BJ (cell line): ENCODE measurements around the gene PIR. TPM values are rescaled to one million over a fixed set of nuclear protein-coding genes. Genes with fewer than 3 reads are reported as not detected.
A peak's percentile ranks its signal among the peaks of the same experiment; 100 is the strongest.

Experiments used
- CTCF ChIA-PET: fragments of 350-600 bp; formaldehyde crosslinking; extraction: SDS; loops from one replicate; lab custom pipeline; 2021; ENCODE audit warnings: antibody characterized with exemption, inconsistent platforms; lab: Yijun Ruan, JAX
- POLR2A ChIA-PET: fragments of 300-600 bp; sonication (Branson Sonifier 250); formaldehyde crosslinking; extraction: SDS; loops from one replicate; lab custom pipeline; 2021; ENCODE audit warnings: antibody characterized with exemption; lab: Charles Lee
- DNase-seq: peaks from one replicate; pipeline ENCODE4 v3.0.0-alpha.2; 2011; ENCODE audit warnings: low read depth
- H3K27me3 ChIP-seq: 2 replicates; pipeline ENCODE4 v1.6.0; 2011; ENCODE audit warnings: low read length; ENCODE audit not compliant: control insufficient read depth, insufficient read depth
- H3K36me3 ChIP-seq: 2 replicates; pipeline ENCODE4 v1.5.1; 2011; ENCODE audit warnings: low read length; ENCODE audit not compliant: control insufficient read depth, insufficient read depth
- H3K4me3 ChIP-seq: 2 replicates; pipeline ENCODE4 v1.5.1; 2011; ENCODE audit warnings: low read depth, mild to moderate bottlenecking, control low read depth, low read length
- CTCF ChIP-seq: IDR thresholded peaks from 2 replicates; pipeline ENCODE4 v1.5.1; 2011; ENCODE audit warnings: low read depth, mild to moderate bottlenecking, control low read depth, inconsistent platforms, low read length, moderate library complexity; ENCODE audit not compliant: insufficient read depth
- polyA plus RNA-seq: library from polyadenylated mRNA; depleted of rRNA; stranded (reverse); fragments of >200 nt; gene quantifications from 2 replicates; pipeline ENCODE4 v1.2.3, GENCODE V29; 2011

PIR gene
- polyA plus RNA-seq, 1 experiment, result 11.7 TPM

GRCh38 chrX:15469613-15470012 is 23.5 kb downstream of the PIR start:
- CTCF ChIA-PET, result interaction anchor here (1.0 to 7.9 kb wide), 6 partner anchors 12 to 170 kb away, joined by 3 to 172 read pairs (median 3); no protein-coding TSS in a partner anchor
- Histone ChIP-seq H3K27me3 (no peaks in the 10 kb centered on the region), H3K4me3 (no peak overlapping the region), H3K36me3 (no peaks in the 10 kb centered on the region)
- DNase-seq, result no peak
- POLR2A ChIA-PET, result no interaction called here
- TF ChIP-seq CTCF, result no peak

GRCh38 chrX:15468036-15468435 is 25.1 kb downstream of the PIR start:
- TF ChIP-seq CTCF, result peak; percentile 39
- Histone ChIP-seq H3K27me3 (no peaks in the 10 kb centered on the region), H3K4me3 (no peak overlapping the region), H3K36me3 (no peaks in the 10 kb centered on the region)
- ChIA-PET CTCF (interaction anchor here (0.6 to 7.9 kb wide), 12 partner anchors 13 to 208 kb away, joined by 3 to 172 read pairs (median 3); no protein-coding TSS in a partner anchor), POLR2A (no interaction called here)
- DNase-seq, result peak; percentile 12

GRCh38 chrX:15465896-15466651 is 27.1 kb downstream of the PIR start:
- H3K36me3 ChIP-seq, result no peaks in the 10 kb centered on the region
- no peak overlapping the region for H3K4me3 ChIP-seq
- 0 out of 2 replicates have a peak, but pooled peaks have one; percentile 19 for TF ChIP-seq CTCF
- POLR2A ChIA-PET, result no interaction called here
- CTCF ChIA-PET, result interaction anchor here (1.0 to 7.9 kb wide), 2 partner anchors 116 to 166 kb away, joined by 4 to 172 read pairs; no protein-coding TSS in a partner anchor
- H3K27me3 ChIP-seq, result no peaks in the 10 kb centered on the region
- DNase-seq, result no peak

- TF ChIP-seq CTCF, result no peak
- H3K36me3 ChIP-seq, result no peaks in the 10 kb centered on the region
- no peak overlapping the region for H3K4me3 ChIP-seq
- ChIA-PET CTCF (interaction anchor here (7.9 kb wide), 1 partner anchor 115 kb away, joined by 172 read pairs; no protein-coding TSS in a partner anchor), POLR2A (no interaction called here)
- DNase-seq, result peak; percentile 54
- H3K27me3 ChIP-seq, result no peaks in the 10 kb centered on the region
Observed at GRCh38 chrX:15465347-15465746, 27.8 kb downstream of the PIR start.

GRCh38 chrX:15464704-15465103 is 28.4 kb downstream of the PIR start:
- no peaks in the 10 kb centered on the region for H3K27me3 ChIP-seq
- POLR2A ChIA-PET, result no interaction called here
- no peaks in the 10 kb centered on the region for H3K36me3 ChIP-seq
- no peak overlapping the region for H3K4me3 ChIP-seq
- CTCF ChIA-PET, result interaction anchor here (0.6 kb wide), 1 partner anchor 1102 kb away, joined by 3 read pairs; no protein-coding TSS in a partner anchor
- no peak for DNase-seq
- TF ChIP-seq CTCF, result no peak
